Spinal cord (tissue), 10 donors: ENCODE data around the gene DLX4. TPM values are rescaled to one million over a fixed set of nuclear protein-coding genes. Genes with fewer than 3 reads are reported as not detected.
A peak's percentile ranks its signal among the peaks of the same experiment; 100 is the strongest.

Experiments used
- DNase-seq, 6 donors: peaks; one replicate each; pipeline versions ENCODE4 v3.0.0 to v3.0.0-alpha.2; 2013 to 2015; ENCODE audit warnings: low spot score in 6 of 6, low read depth in 4 of 6
- H3K27ac ChIP-seq: one replicate; pipeline ENCODE4 v1.5.1; 2013; ENCODE audit warnings: low read depth, low read length, control low read depth
- H3K27me3 ChIP-seq: one replicate; pipeline ENCODE4 v1.6.1; 2013; ENCODE audit warnings: low read length; ENCODE audit not compliant: control insufficient read depth, insufficient read depth
- H3K36me3 ChIP-seq: one replicate; pipeline ENCODE4 v1.6.1; 2013; ENCODE audit warnings: low read length; ENCODE audit not compliant: control insufficient read depth, insufficient read depth
- H3K4me1 ChIP-seq: one replicate; pipeline ENCODE4 v1.6.1; 2013; ENCODE audit warnings: low read length; ENCODE audit not compliant: control insufficient read depth, insufficient read depth
- H3K4me3 ChIP-seq: one replicate; pipeline ENCODE4 v1.5.1; 2013; ENCODE audit warnings: low read depth, low read length, control low read depth
- H3K9me3 ChIP-seq: one replicate; pipeline ENCODE4 v1.6.1; 2013; ENCODE audit warnings: low read length; ENCODE audit not compliant: control insufficient read depth, insufficient read depth
- WGBS: methylation state at CpG from one replicate; pipeline ENCODE4 v1.1.5; 2013; ENCODE audit warnings: missing lambda C conversion rate; ENCODE audit not compliant: insufficient coverage; 5-methylcytosine and 5-hydroxymethylcytosine counted together
- long read RNA-seq, 4 donors: transcript quantifications; one replicate each; lab custom pipeline, GENCODE V29; 2026
- polyA plus RNA-seq, 2 donors: library from polyadenylated mRNA; unstranded; fragments of 120-200 nt; gene quantifications; one replicate each; pipeline ENCODE4 v1.2.1, GENCODE V29; 2013; ENCODE audit not compliant: insufficient read length in 2 of 2
- total RNA-seq, 2 donors: library from RNA; depleted of rRNA in 1 of 2; stranded (reverse); fragments of 120-200 nt in 1 of 2; fragments of >200 nt in 1 of 2; gene quantifications; one replicate each; pipeline versions ENCODE4 v1.2.3 to v1.2.4, GENCODE V29; 2013 to 2014
- donor health status: healthy.

DLX4 gene
- not detected for total RNA-seq
- under 1 TPM in 1 of 2 donors, not detected in 1; 0.42 TPM for polyA plus RNA-seq
- long read RNA-seq, donor 1, result 0 reads
- long read RNA-seq, donor 2, partial matches to known transcripts, result 0 of 1 reads
- long read RNA-seq, donor 2, other reads (novel, unspliced or antisense), result 0 of 1 reads
- long read RNA-seq, donor 3, result 0 reads
- long read RNA-seq, donor 4, partial matches to known transcripts, result 0 of 1 reads
- long read RNA-seq, donor 4, other reads (novel, unspliced or antisense), result 0 of 1 reads

GRCh38 chr17:49969134-49969759 lies at the start of gene DLX4:
TSS of gene DLX4 (plus strand) at chr17:49969190. CDS start at chr17:49969469, 279 bp downstream.
- Histone ChIP-seq H3K27me3 (peaks cover 99% of the 10 kb centered on the region), H3K4me1 (peaks cover 40% of the 10 kb centered on the region), H3K9me3 (peaks cover 2% of the 10 kb centered on the region), H3K36me3 (no peaks in the 10 kb centered on the region), H3K27ac (no peak within 1 kb of the TSS), H3K4me3 (peak within 1 kb of the TSS; percentile 35)
- DNase-seq, result no peak
- WGBS, result under 1% methylated on average over 38 of the region's 45 CpGs

GRCh38 chr17:49920030-49920769 lies 48.8 kb upstream of the DLX4 start:
- 82% methylated on average over 8 of the region's 9 CpGs for WGBS

GRCh38 chr17:49922095-49922494 lies 46.9 kb upstream of the DLX4 start:
- Histone ChIP-seq H3K27ac (no peak overlapping the region), H3K4me1 (no peaks in the 10 kb centered on the region), H3K36me3 (no peaks in the 10 kb centered on the region), H3K4me3 (no peak overlapping the region), H3K27me3 (peaks cover 5% of the 10 kb centered on the region), H3K9me3 (no peaks in the 10 kb centered on the region)
- DNase-seq, result no peak
- WGBS, result 75% methylated on average over 4 of the region's 4 CpGs

More at GRCh38 chr17:49920030-49920769, 48.8 kb upstream of the DLX4 start:
- no peak for DNase-seq
- no peak overlapping the region for H3K4me3 ChIP-seq
- H3K4me1 ChIP-seq, result no peaks in the 10 kb centered on the region
- H3K36me3 ChIP-seq, result no peaks in the 10 kb centered on the region
- H3K27ac ChIP-seq, result no peak overlapping the region
- H3K27me3 ChIP-seq, result peaks cover 22% of the 10 kb centered on the region
- no peaks in the 10 kb centered on the region for H3K9me3 ChIP-seq

GRCh38 chr17:49924116-49924515 lies 44.9 kb upstream of the DLX4 start:
- WGBS, result 80% methylated on average over 3 of the region's 14 CpGs
- Histone ChIP-seq H3K27me3 (no peaks in the 10 kb centered on the region), H3K36me3 (no peaks in the 10 kb centered on the region), H3K4me1 (no peaks in the 10 kb centered on the region), H3K9me3 (no peaks in the 10 kb centered on the region), H3K27ac (no peak overlapping the region), H3K4me3 (no peak overlapping the region)
- DNase-seq, result no peak

GRCh38 chr17:49924589-49924988 lies 44.4 kb upstream of the DLX4 start:
- Histone ChIP-seq H3K9me3 (no peaks in the 10 kb centered on the region), H3K27ac (no peak overlapping the region), H3K4me3 (no peak overlapping the region), H3K27me3 (no peaks in the 10 kb centered on the region), H3K4me1 (no peaks in the 10 kb centered on the region), H3K36me3 (no peaks in the 10 kb centered on the region)
- DNase-seq, result no peak
- WGBS, result 86% methylated on average over 7 of the region's 7 CpGs

- Histone ChIP-seq H3K4me1 (no peaks in the 10 kb centered on the region), H3K36me3 (no peaks in the 10 kb centered on the region), H3K4me3 (no peak overlapping the region), H3K27ac (no peak overlapping the region), H3K9me3 (no peaks in the 10 kb centered on the region), H3K27me3 (no peaks in the 10 kb centered on the region)
- 68% methylated on average over 9 of the region's 9 CpGs for WGBS
- no peak for DNase-seq
Measured at GRCh38 chr17:49925921-49926320, 43.1 kb upstream of the DLX4 start.

GRCh38 chr17:49926886-49927285 lies 42.1 kb upstream of the DLX4 start:
- Histone ChIP-seq H3K9me3 (no peaks in the 10 kb centered on the region), H3K36me3 (no peaks in the 10 kb centered on the region), H3K4me3 (no peak overlapping the region), H3K27ac (no peak overlapping the region), H3K27me3 (no peaks in the 10 kb centered on the region), H3K4me1 (no peaks in the 10 kb centered on the region)
- 76% methylated on average over 13 of the region's 13 CpGs for WGBS
- no peak for DNase-seq

GRCh38 chr17:49928126-49928800 lies 40.7 kb upstream of the DLX4 start:
- no peaks in the 10 kb centered on the region for H3K4me1 ChIP-seq
- H3K36me3 ChIP-seq, result no peaks in the 10 kb centered on the region
- no peaks in the 10 kb centered on the region for H3K9me3 ChIP-seq
- DNase-seq, result no peak
- H3K4me3 ChIP-seq, result no peak overlapping the region
- H3K27me3 ChIP-seq, result no peaks in the 10 kb centered on the region
- WGBS, result 33% methylated on average over 5 of the region's 10 CpGs
- H3K27ac ChIP-seq, result no peak overlapping the region

GRCh38 chr17:49928837-49929475 lies 40.0 kb upstream of the DLX4 start:
- Histone ChIP-seq H3K27me3 (no peaks in the 10 kb centered on the region), H3K4me3 (no peak overlapping the region), H3K4me1 (no peaks in the 10 kb centered on the region), H3K9me3 (no peaks in the 10 kb centered on the region), H3K27ac (no peak overlapping the region), H3K36me3 (no peaks in the 10 kb centered on the region)
- no peak for DNase-seq
- 88% methylated on average over 6 of the region's 6 CpGs for WGBS
